Subcutaneous abdominal adipose tissue (tissue), 5 donors: ENCODE data around the gene APBB2.
A peak's percentile ranks its signal among the peaks of the same experiment; 100 is the strongest.

Experiments used
- H3K27ac ChIP-seq: one replicate; pipeline ENCODE4 v1.7.0; 2013; ENCODE audit warnings: low read depth, mild to moderate bottlenecking, inconsistent platforms, low read length, moderate library complexity
- H3K27me3 ChIP-seq, 5 donors: one replicate each; pipeline ENCODE4 v1.7.0; 2013; ENCODE audit warnings: low read length in 5 of 5, inconsistent platforms in 1 of 5; ENCODE audit not compliant: control insufficient read depth in 5 of 5, insufficient read depth in 4 of 5
- H3K36me3 ChIP-seq, 5 donors: one replicate each; pipeline ENCODE4 v1.7.0; 2013; ENCODE audit warnings: low read length in 5 of 5; ENCODE audit not compliant: control insufficient read depth in 5 of 5, insufficient read depth in 5 of 5
- H3K4me1 ChIP-seq, 5 donors: one replicate each; pipeline ENCODE4 v1.7.0; 2013; ENCODE audit warnings: low read length in 5 of 5, mild to moderate bottlenecking in 3 of 5, moderate library complexity in 1 of 5; ENCODE audit not compliant: control insufficient read depth in 5 of 5, insufficient read depth in 5 of 5
- H3K4me3 ChIP-seq, 5 donors: one replicate each; pipeline ENCODE4 v1.7.0; 2013; ENCODE audit warnings: low read length in 5 of 5, low read depth in 1 of 5
- H3K9ac ChIP-seq, 5 donors: one replicate each; pipeline ENCODE4 v1.7.0; 2013; ENCODE audit warnings: low read length in 5 of 5, mild to moderate bottlenecking in 4 of 5, moderate library complexity in 3 of 5
- H3K9me3 ChIP-seq, 5 donors: one replicate each; pipeline ENCODE4 v1.7.0; 2013; ENCODE audit warnings: low read length in 5 of 5; ENCODE audit not compliant: control insufficient read depth in 5 of 5
- donor health status: healthy.
- donor health status: healthy.
- donor health status: healthy.
- donor health status: healthy.
- donor health status: healthy.

Gene APBB2

DNA sequence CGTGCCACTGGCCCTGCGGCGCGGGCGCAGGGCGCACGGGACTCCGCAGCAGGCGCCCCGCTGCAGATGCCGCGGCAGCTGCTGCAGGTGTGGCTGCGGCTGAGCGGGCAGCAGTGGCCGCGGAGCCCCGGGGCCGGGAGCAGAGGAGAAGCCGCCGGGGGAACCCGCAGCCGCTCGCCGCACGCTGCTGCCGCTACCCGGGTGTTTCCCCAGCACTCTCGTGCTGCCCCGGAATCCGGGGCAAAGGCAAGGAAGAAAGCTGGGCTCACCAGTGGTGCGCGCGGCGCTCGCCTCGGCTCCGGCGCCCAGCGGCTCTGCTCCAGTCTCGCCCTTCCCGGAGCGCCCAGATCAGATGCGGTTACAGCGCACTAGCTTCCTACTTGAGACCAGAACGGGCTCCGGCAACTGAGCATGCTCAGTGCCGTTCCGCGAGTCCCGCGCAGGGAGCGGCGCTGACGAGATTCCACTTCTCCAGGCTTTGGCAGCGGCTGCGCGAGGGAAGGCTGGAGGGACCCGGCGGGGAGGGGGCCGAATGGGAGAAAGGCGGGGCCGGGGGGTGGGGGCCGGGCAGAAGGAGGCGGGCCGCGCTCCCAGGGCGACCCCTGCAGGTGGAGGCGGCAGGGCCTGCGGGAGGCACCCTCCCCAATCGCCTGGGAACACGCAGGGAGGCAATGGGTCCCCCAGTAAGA is at the start of gene APBB2:
TSS of gene APBB2 (minus strand) at position 407 of the 689 bp plus-strand sequence. CDS start 181,288 bp downstream, outside the sequence.
- Histone ChIP-seq H3K9ac (peak within 1 kb of the TSS; percentile 70 to 92 (median 87)), H3K27me3 (no peaks in the 10 kb centered on the region)

DNA sequence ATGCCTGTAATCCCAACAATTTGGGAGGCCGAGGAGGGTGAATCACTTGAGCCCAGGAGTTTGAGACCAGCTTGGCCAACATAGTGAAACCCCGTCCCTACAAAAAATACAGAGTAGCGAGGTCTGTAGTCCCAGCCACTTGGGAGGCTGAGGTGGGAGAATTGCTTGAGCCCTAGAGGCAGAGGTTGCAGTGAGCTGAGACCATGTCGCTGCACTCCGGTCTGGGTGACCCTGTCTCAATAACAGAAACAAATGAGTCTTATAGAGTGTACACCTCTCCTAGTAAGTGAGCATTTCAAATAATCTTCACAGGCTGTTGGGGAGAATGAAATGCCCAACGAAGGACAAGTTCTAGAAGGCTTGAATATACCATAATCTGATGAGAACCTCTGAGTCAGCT is 47.9 kb upstream of the APBB2 start:
- H3K4me3 ChIP-seq = no peak overlapping the region
- peaks cover 0 to 12% (median 9%) of the 10 kb centered on the region in 5 donors for H3K4me1 ChIP-seq
- no peaks in the 10 kb centered on the region for H3K9me3 ChIP-seq
- H3K9ac ChIP-seq = no peak overlapping the region
- H3K27me3 ChIP-seq = peaks cover 0 to 4% (median 0%) of the 10 kb centered on the region in 5 donors
- no peak overlapping the region for H3K27ac ChIP-seq
- peaks cover 0 to 24% (median 3%) of the 10 kb centered on the region in 5 donors for H3K36me3 ChIP-seq

More for the DNA sequence above, at the start of gene APBB2:
- Histone ChIP-seq H3K27ac (peak within 1 kb of the TSS; percentile 94), H3K4me3 (peak within 1 kb of the TSS; percentile 76 to 93 (median 88)), H3K4me1 (peaks cover 5 to 55% (median 46%) of the 10 kb centered on the region in 5 donors), H3K9me3 (peaks cover 0 to under 1% (median 0%) of the 10 kb centered on the region in 5 donors), H3K36me3 (no peaks in the 10 kb centered on the region)

DNA sequence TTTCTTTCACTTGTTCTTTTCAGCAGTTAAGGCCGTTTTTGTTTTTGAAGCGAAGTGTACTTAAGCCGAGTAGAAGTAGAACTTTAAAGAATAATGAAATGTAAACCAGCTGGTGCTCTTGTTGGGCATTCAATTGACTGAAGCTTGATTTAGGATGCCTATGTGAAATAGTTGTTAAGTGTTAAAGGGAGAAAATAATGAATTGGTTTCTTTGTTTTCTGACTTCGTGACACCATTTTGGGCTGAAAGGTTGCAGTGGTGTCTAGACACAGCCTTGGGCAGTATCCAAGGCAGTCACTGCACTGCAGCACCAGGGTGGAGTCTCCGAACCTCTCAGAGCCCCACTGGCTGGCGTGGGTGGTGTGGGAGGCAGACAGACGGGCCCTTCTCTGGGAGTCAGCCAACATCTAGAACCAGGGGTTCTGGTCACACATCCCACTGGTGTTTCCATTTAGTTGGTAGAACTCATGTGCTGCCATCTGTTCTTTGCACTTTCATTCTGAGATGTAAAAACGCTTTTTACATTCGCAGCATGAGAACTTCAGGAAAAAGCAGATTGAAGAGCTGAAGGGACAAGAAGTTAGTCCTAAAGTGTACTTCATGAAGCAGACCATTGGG is 45.9 kb upstream of the APBB2 start:
- H3K27ac ChIP-seq = no peak overlapping the region

DNA sequence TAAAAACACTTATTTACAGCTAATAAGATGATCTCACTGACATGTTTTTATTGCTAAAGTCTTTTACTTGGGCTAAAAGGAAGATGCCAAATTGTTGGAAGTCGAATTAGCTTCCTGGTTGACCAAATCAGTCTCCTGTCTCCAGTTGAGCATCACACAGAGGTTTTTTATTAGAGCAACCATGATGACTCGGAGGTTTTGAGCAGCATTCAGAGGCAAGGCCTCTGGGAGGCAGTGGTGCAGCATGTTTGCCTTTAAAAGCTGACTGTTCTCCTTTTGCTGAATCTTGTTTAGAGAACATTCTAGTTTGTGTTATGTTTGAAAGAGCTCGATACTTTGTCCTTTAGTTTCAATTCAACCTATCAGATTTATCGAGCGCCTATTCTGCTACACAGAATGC is 44.4 kb upstream of the APBB2 start:
- Histone ChIP-seq H3K4me1 (peaks cover 0 to 23% (median 18%) of the 10 kb centered on the region in 5 donors), H3K9ac (no peak overlapping the region), H3K4me3 (no peak overlapping the region), H3K27me3 (peaks cover 0 to 8% (median 5%) of the 10 kb centered on the region in 5 donors), H3K27ac (no peak overlapping the region), H3K36me3 (peaks cover 0 to 13% (median 2%) of the 10 kb centered on the region in 5 donors), H3K9me3 (no peaks in the 10 kb centered on the region)

More for the DNA sequence above, 45.9 kb upstream of the APBB2 start:
- Histone ChIP-seq H3K4me3 (no peak overlapping the region), H3K27me3 (peaks cover 0 to 8% (median 5%) of the 10 kb centered on the region in 5 donors), H3K36me3 (peaks cover 0 to 24% (median 2%) of the 10 kb centered on the region in 5 donors), H3K9me3 (no peaks in the 10 kb centered on the region), H3K9ac (no peak overlapping the region), H3K4me1 (peaks cover 0 to 23% (median 18%) of the 10 kb centered on the region in 5 donors)

DNA sequence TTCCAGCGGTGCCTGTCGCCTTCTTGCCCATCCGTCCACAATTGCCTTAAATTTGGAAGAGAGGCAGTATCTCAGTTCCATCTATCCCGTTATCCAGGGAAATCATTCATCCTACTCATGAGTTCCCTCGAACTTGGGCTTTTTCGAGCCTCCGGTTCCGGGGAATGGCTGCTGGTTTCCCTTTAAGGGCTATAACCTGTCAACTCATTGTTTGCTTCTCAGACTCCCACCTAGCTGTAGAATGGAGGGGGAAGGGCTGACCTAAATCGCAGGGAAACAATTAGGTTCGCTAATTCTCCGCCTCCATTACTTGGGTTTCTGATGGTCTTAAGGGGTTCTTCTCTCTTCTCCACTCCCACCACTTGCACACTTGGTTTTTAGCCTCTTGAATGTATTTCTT is 43.6 kb upstream of the APBB2 start:
- Histone ChIP-seq H3K9me3 (no peaks in the 10 kb centered on the region), H3K27me3 (peaks cover 0 to 8% (median 5%) of the 10 kb centered on the region in 5 donors), H3K9ac (no peak overlapping the region), H3K27ac (no peak overlapping the region), H3K36me3 (peaks cover 0 to 6% (median 0%) of the 10 kb centered on the region in 5 donors), H3K4me3 (peak overlapping the region; percentile 22 to 71 (median 63)), H3K4me1 (peaks cover 0 to 23% (median 18%) of the 10 kb centered on the region in 5 donors)

DNA sequence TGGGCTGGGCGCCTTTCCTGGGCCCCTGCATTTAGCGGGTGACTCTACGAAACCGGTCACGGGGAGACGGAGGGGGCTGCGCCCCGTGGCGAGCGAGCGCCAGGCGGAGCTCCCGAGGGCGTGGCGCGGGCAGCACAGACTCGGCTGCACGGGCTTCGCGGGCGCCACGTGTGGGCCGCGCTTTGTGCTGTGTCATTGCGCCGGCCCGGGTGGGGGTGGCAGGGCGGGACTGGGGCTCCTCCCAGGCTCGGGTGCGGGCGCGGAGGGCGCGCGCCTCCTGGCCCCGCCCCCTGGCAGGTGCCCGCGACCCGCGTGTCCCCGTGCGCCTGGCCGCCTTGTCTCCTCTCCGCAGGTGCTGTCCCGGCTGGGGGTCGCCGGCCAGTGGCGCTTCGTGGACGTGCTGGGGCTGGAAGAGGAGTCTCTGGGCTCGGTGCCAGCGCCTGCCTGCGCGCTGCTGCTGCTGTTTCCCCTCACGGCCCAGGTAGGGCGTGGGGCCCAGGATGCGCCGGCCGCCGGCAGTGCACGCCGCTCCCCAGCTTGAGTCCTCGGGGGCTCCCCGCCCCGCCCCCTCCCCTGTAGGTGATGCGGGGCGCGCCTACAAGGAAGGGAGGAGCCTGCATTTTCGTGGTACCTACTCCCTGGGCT is 43.0 kb upstream of the APBB2 start:
- Histone ChIP-seq H3K9ac (peak overlapping the region in 3 of 5 donors; percentile 43 to 59 (median 46)), H3K4me3 (peak overlapping the region; percentile 22 to 71 (median 63)), H3K9me3 (no peaks in the 10 kb centered on the region), H3K27me3 (peaks cover 0 to 8% (median 5%) of the 10 kb centered on the region in 5 donors), H3K4me1 (peaks cover 0 to 23% (median 18%) of the 10 kb centered on the region in 5 donors), H3K36me3 (peaks cover 0 to 6% (median 0%) of the 10 kb centered on the region in 5 donors), H3K27ac (no peak overlapping the region)

DNA sequence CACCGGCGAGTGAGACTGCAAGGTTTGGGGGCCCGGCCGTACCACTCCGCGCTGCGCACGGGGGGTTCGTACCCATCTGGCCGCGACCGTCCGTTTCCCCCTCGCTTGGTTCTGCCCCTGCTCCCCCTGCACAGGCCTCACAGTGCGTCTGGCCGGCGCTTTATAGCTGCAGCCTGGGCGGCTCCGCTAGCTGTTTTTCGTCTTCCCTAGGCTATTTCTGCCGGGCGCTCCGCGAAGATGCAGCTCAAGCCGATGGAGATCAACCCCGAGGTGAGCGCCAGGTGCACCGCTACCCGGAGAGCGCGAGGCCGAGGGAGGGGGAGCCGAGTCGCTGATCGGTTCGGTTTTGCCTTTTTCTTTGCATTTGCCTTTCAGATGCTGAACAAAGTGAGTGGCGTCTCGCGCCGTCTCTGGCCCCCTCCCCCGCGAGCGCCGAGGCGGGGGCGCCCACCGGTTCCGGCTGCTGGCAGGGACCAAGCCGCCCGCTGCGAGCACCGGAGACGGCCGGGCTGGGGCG is 42.5 kb upstream of the APBB2 start, which contains the start of gene UCHL1:
TSS of gene UCHL1 (plus strand) at position 189 of the 517 bp plus-strand sequence. CDS start at position 238, 49 bp downstream.
- Histone ChIP-seq H3K4me1 (peaks cover 0 to 23% (median 19%) of the 10 kb centered on the region in 5 donors), H3K27me3 (peaks cover 0 to 8% (median 5%) of the 10 kb centered on the region in 5 donors), H3K9ac (peak within 1 kb of the TSS in 3 of 5 donors; percentile 43 to 59 (median 46)), H3K27ac (no peak within 1 kb of the TSS), H3K4me3 (peak within 1 kb of the TSS; percentile 22 to 71 (median 63)), H3K9me3 (no peaks in the 10 kb centered on the region), H3K36me3 (peaks cover 0 to 2% (median 0%) of the 10 kb centered on the region in 5 donors)

DNA sequence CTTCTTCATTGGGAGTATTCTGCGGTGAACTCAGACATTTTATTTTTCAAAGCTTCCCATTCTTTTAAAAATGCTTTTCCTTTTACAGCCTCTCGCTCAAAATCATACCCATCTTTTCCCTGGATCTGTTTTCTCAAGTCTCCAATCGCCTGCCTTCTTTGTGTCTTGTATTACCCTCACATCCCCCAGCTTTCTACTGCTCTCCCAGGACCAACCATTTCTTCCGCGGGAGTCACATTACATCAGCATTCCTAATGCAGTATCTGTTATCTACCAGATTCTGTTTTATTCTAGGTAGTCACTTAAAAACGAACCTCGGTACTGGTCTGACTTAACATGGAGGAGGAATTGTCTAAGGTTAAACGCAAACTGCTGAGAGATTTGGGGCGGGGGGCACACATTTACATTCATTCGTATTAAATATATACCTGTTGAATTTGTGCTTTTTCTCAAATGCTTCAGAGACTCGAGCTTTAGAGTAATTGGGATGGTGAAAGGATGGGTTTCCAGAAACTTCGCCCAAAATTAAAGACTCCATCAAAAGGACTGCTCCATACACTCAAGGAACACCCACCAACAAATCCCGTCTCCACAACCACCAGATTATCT is 41.9 kb upstream of the APBB2 start:
- no peak overlapping the region for H3K27ac ChIP-seq
- peaks cover 0 to 2% (median 0%) of the 10 kb centered on the region in 5 donors for H3K36me3 ChIP-seq
- no peaks in the 10 kb centered on the region for H3K9me3 ChIP-seq
- H3K27me3 ChIP-seq = peaks cover 0 to 8% (median 5%) of the 10 kb centered on the region in 5 donors
- H3K4me3 ChIP-seq = peak overlapping the region in 4 of 5 donors; percentile 61 to 71 (median 66)
- H3K9ac ChIP-seq = no peak overlapping the region
- peaks cover 0 to 27% (median 20%) of the 10 kb centered on the region in 5 donors for H3K4me1 ChIP-seq

DNA sequence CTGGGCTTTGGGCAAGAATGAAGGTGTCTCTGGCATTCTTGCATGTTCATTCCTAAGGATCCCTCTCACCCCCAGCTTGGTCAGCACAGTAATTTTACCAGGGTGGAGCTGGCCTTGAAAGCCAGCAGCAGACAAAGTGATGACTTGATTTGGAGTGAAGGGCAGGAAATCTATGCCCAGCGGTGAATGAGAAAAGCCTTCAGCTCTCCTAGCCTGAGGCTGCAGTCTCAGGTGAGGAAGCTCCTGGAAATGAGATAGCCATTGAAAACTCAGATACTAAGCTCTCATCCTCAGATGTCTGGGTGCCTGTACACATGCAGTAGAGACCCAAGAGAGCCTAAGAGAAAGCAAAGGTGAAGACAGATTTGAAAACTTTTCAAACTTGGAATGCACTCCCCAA is 31.6 kb upstream of the APBB2 start:
- H3K4me1 ChIP-seq = no peaks in the 10 kb centered on the region
- H3K27ac ChIP-seq = no peak overlapping the region
- H3K9me3 ChIP-seq = no peaks in the 10 kb centered on the region
- H3K9ac ChIP-seq = no peak overlapping the region
- no peaks in the 10 kb centered on the region for H3K27me3 ChIP-seq
- H3K4me3 ChIP-seq = no peak overlapping the region
- H3K36me3 ChIP-seq = no peaks in the 10 kb centered on the region
